ENCODE measurements around the gene ERBB4.

DNA sequence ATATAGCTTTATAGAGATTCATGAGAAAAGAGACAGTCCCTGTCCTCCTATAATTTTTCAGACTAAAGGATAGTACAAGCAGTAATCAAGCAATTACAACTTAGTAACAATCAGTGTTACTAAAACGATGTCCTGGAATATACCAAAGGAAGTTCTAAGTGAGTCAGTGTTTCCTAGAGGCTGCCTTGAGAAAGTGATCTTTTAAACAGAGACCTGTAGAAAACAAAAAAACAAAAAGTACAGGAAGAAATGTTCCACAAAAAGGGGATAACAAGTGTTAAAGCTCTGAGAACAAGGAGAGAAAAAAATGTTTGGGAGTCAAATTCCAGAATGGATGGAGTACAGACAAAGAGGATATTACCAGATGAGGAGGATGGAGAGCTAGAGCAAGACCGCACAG lies 556.4 kb downstream of the ERBB4 start:
- TF ChIP-seq, protein P1, sequence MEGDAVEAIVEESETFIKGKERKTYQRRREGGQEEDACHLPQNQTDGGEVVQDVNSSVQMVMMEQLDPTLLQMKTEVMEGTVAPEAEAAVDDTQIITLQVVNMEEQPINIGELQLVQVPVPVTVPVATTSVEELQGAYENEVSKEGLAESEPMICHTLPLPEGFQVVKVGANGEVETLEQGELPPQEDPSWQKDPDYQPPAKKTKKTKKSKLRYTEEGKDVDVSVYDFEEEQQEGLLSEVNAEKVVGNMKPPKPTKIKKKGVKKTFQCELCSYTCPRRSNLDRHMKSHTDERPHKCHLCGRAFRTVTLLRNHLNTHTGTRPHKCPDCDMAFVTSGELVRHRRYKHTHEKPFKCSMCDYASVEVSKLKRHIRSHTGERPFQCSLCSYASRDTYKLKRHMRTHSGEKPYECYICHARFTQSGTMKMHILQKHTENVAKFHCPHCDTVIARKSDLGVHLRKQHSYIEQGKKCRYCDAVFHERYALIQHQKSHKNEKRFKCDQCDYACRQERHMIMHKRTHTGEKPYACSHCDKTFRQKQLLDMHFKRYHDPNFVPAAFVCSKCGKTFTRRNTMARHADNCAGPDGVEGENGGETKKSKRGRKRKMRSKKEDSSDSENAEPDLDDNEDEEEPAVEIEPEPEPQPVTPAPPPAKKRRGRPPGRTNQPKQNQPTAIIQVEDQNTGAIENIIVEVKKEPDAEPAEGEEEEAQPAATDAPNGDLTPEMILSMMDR (IDR thresholded peaks at IDR 0.05): no peak
- no peak for TF ChIP-seq POLR2A (IDR thresholded peaks at IDR 0.05)

All from esophagus squamous epithelium (tissue), 4 donors.